Measurements from ENCODE around the gene KRIT1. TPM values are rescaled to one million over a fixed set of nuclear protein-coding genes. Genes with fewer than 3 reads are reported as not detected.
A peak's percentile ranks its signal among the peaks of the same experiment; 100 is the strongest.
"Not testable (repeated sequence)": the region's sequence is repeated elsewhere in the genome, so short reads cannot be mapped to it uniquely, and the experiment has no call there.

Gene KRIT1
- total RNA-seq, 1 experiment from 2014 or later: 23.7 TPM

- Histone ChIP-seq H4K20me1 (ENCODE audit: low read length) (no peaks in the 10 kb centered on the region), H3K27me3 (ENCODE audit: low read length) (no peaks in the 10 kb centered on the region), H3K4me2 (ENCODE audit: low read length) (peak overlapping the region; percentile 33; the same call in 1 of the 2 replicates), H3K9ac (ENCODE audit: low read length) (no peak overlapping the region; the same call in 1 of the 2 replicates), H3K4me1 (ENCODE audit: insufficient read depth, low read length) (peaks cover 25% of the 10 kb centered on the region), H3F3A (ENCODE audit: low read length, unreplicated experiment) (no peaks in the 10 kb centered on the region), H3K9me2 (replicated peaks; ENCODE audit: low read length) (no peaks in the 10 kb centered on the region), H3K9me3 (ENCODE audit: low read length) (no peaks in the 10 kb centered on the region), H3K27ac (ENCODE audit: low read length) (peak overlapping the region; percentile 52), H3K79me2 (ENCODE audit: low read length) (peaks cover 92% of the 10 kb centered on the region), H3K36me3 (ENCODE audit: low read depth, low read length) (peaks cover 12% of the 10 kb centered on the region; the same call in 1 of the 2 replicates), H3K4me3 (ENCODE audit: low read length) (no peak overlapping the region), H2AFZ (ENCODE audit: low read length) (no peak overlapping the region)
- no peak for ATAC-seq
- no TSS peak for BruUV-seq (replicated peaks)
- intact Hi-C loops (cut with micrococcal nuclease): no loop called here
- CTCF ChIA-PET: no interaction called here
- POLR2A ChIA-PET (ENCODE audit: unreplicated experiment): no interaction called here
- peak; percentile 59 for DNase-seq
- no peak for TF ChIP-seq EZH2 (IDR thresholded peaks at IDR 0.05; ENCODE audit: low read length, unreplicated experiment)
- no peak for TF ChIP-seq CTCF (conservative IDR thresholded peaks at IDR 0.05; ENCODE audit: low read depth, low read length)
- TF ChIP-seq EZH2phosphoT487 (IDR thresholded peaks at IDR 0.05; ENCODE audit: borderline replicate concordance, low read length): no peak
Observed at GRCh38 chr7:92255308-92255707, 9.6 kb upstream of the KRIT1 start.

- peak overlapping the region; percentile 52 for H3K27ac ChIP-seq (ENCODE audit: low read length)
- intact Hi-C loops (cut with micrococcal nuclease); H4K20me1 ChIP-seq (ENCODE audit: low read length): not testable (repeated sequence)
Observed at GRCh38 chr7:92254800-92255199, 9.1 kb upstream of the KRIT1 start.

GRCh38 chr7:92253251-92253650 is 7.5 kb upstream of the KRIT1 start:
- no peak overlapping the region for H3K27ac ChIP-seq (ENCODE audit: low read length)
- peaks cover 96% of the 10 kb centered on the region for H3K79me2 ChIP-seq (ENCODE audit: low read length)
- H3K9ac ChIP-seq (ENCODE audit: low read length): no peak overlapping the region
- peaks cover 2% of the 10 kb centered on the region; the same call in 1 of the 2 replicates for H4K20me1 ChIP-seq (ENCODE audit: low read length)
- H3K4me1 ChIP-seq (ENCODE audit: insufficient read depth, low read length): peaks cover 14% of the 10 kb centered on the region
- H3K36me3 ChIP-seq (ENCODE audit: low read depth, low read length): peaks cover 12% of the 10 kb centered on the region; the same call in 1 of the 2 replicates
- H2AFZ ChIP-seq (ENCODE audit: low read length): no peak overlapping the region
- no peak for TF ChIP-seq EZH2phosphoT487 (IDR thresholded peaks at IDR 0.05; ENCODE audit: borderline replicate concordance, low read length)
- no peak for TF ChIP-seq EZH2 (IDR thresholded peaks at IDR 0.05; ENCODE audit: low read length, unreplicated experiment)
- TF ChIP-seq CTCF (conservative IDR thresholded peaks at IDR 0.05; ENCODE audit: low read depth, low read length): no peak
- ATAC-seq: no peak
- no peak overlapping the region for H3K4me2 ChIP-seq (ENCODE audit: low read length)
- no peaks in the 10 kb centered on the region for H3F3A ChIP-seq (ENCODE audit: low read length, unreplicated experiment)
- no peak overlapping the region for H3K4me3 ChIP-seq (ENCODE audit: low read length)
- no TSS peak for BruUV-seq (replicated peaks)
- CTCF ChIA-PET: no interaction called here
- intact Hi-C loops (cut with micrococcal nuclease): no loop called here
- POLR2A ChIA-PET (ENCODE audit: unreplicated experiment): interaction anchor here (0.6 kb wide), 1 partner anchor 47 kb away, joined by 5 read pairs; no protein-coding TSS in a partner anchor
- H3K27me3 ChIP-seq (ENCODE audit: low read length): no peaks in the 10 kb centered on the region
- DNase-seq: no peak
- H3K9me3 ChIP-seq (ENCODE audit: low read length): no peaks in the 10 kb centered on the region
- H3K9me2 ChIP-seq (replicated peaks; ENCODE audit: low read length): no peaks in the 10 kb centered on the region

More at GRCh38 chr7:92254800-92255199, 9.1 kb upstream of the KRIT1 start:
- CTCF ChIA-PET; POLR2A ChIA-PET (ENCODE audit: unreplicated experiment); H3K4me3 ChIP-seq (ENCODE audit: low read length); ATAC-seq; H3F3A ChIP-seq (ENCODE audit: low read length, unreplicated experiment); H3K9me2 ChIP-seq (replicated peaks; ENCODE audit: low read length); H3K27me3 ChIP-seq (ENCODE audit: low read length); H3K9ac ChIP-seq (ENCODE audit: low read length); H3K9me3 ChIP-seq (ENCODE audit: low read length); BruUV-seq (replicated peaks); DNase-seq; H2AFZ ChIP-seq (ENCODE audit: low read length): not testable (repeated sequence)
- Histone ChIP-seq H3K79me2 (ENCODE audit: low read length) (peaks cover 95% of the 10 kb centered on the region), H3K36me3 (ENCODE audit: low read depth, low read length) (peaks cover 12% of the 10 kb centered on the region; the same call in 1 of the 2 replicates), H3K4me2 (ENCODE audit: low read length) (peak overlapping the region; percentile 33; the same call in 1 of the 2 replicates), H3K4me1 (ENCODE audit: insufficient read depth, low read length) (peaks cover 20% of the 10 kb centered on the region)

All from PC-3 (cell line).